Measurements from ENCODE around the gene KIN.

GRCh38 chr10:7720478-7720877 is 67.3 kb downstream of the KIN start:
- TF ChIP-seq CTCF (IDR thresholded peaks at IDR 0.05; ENCODE audit: insufficient read depth, low read length) (no peak), POLR2AphosphoS5 (IDR thresholded peaks at IDR 0.05; ENCODE audit: low read depth) (no peak), GABPA (IDR thresholded peaks at IDR 0.05; ENCODE audit: low read depth) (no peak)
